ENCODE results near the gene FADS3. TPM values are rescaled to one million over a fixed set of nuclear protein-coding genes. Genes with fewer than 3 reads are reported as not detected.

The FADS3 gene
- total RNA-seq, 6 donors from 2014 or later, result 34.4 to 138 (median 106) TPM

- H3K36me3 ChIP-seq, result peaks cover 0 to 3% (median 0%) of the 10 kb centered on the region in 4 donors
- H3K9me3 ChIP-seq, result no peaks in the 10 kb centered on the region
- peaks cover 6 to 12% (median 9%) of the 10 kb centered on the region in 4 donors for H3K4me1 ChIP-seq
- no peak overlapping the region for H3K4me3 ChIP-seq
- no peaks in the 10 kb centered on the region for H3K27me3 ChIP-seq
- no peak for ATAC-seq (ENCODE audit: low FRiP score in 2 of 2)
- TF ChIP-seq EP300 (IDR thresholded peaks at IDR 0.05) (no peak), POLR2A (IDR thresholded peaks at IDR 0.05) (no peak), POLR2AphosphoS5 (IDR thresholded peaks at IDR 0.05) (no peak), CTCF (IDR thresholded peaks at IDR 0.05) (no peak)
- DNase-seq, result no peak
- 73 to 81% methylated on average over 9 to 16 of the region's 17 CpGs for WGBS, 2 donors
- H3K27ac ChIP-seq, result no peak overlapping the region
Measured at GRCh38 chr11:61911701-61912529, 20.6 kb upstream of the FADS3 start.

GRCh38 chr11:61911128-61911700 lies 19.9 kb upstream of the FADS3 start:
- 77 to 80% methylated on average over 4 to 7 of the region's 7 CpGs for WGBS, 2 donors
- Histone ChIP-seq H3K27ac (no peak overlapping the region), H3K4me1 (peaks cover 4 to 6% (median 5%) of the 10 kb centered on the region in 4 donors), H3K9me3 (no peaks in the 10 kb centered on the region), H3K27me3 (no peaks in the 10 kb centered on the region), H3K36me3 (peaks cover 0 to 10% (median 2%) of the 10 kb centered on the region in 4 donors), H3K4me3 (no peak overlapping the region)
- TF ChIP-seq CTCF (IDR thresholded peaks at IDR 0.05) (no peak), POLR2AphosphoS5 (IDR thresholded peaks at IDR 0.05) (no peak), POLR2A (IDR thresholded peaks at IDR 0.05) (no peak), EP300 (IDR thresholded peaks at IDR 0.05) (no peak)
- DNase-seq (no peak), ATAC-seq (ENCODE audit: low FRiP score in 2 of 2) (no peak)

GRCh38 chr11:61910187-61911127 lies 19.1 kb upstream of the FADS3 start:
- DNase-seq (no peak), ATAC-seq (ENCODE audit: low FRiP score in 2 of 2) (peak in 1 of 2 donors; percentile 15)
- H3K27me3 ChIP-seq, result no peaks in the 10 kb centered on the region
- no peak overlapping the region for H3K27ac ChIP-seq
- WGBS, 2 donors, result 92 to 96% methylated on average over 10 to 13 of the region's 13 CpGs
- H3K9me3 ChIP-seq, result no peaks in the 10 kb centered on the region
- TF ChIP-seq EP300 (IDR thresholded peaks at IDR 0.05) (no peak), POLR2AphosphoS5 (IDR thresholded peaks at IDR 0.05) (no peak), POLR2A (IDR thresholded peaks at IDR 0.05) (no peak), CTCF (IDR thresholded peaks at IDR 0.05) (no peak)
- H3K36me3 ChIP-seq, result peaks cover 0 to 15% (median 3%) of the 10 kb centered on the region in 4 donors
- H3K4me3 ChIP-seq, result no peak overlapping the region
- peaks cover 4 to 6% (median 5%) of the 10 kb centered on the region in 4 donors for H3K4me1 ChIP-seq

- Histone ChIP-seq H3K36me3 (peaks cover 0 to 20% (median 3%) of the 10 kb centered on the region in 4 donors), H3K9me3 (no peaks in the 10 kb centered on the region), H3K4me1 (peaks cover 4 to 6% (median 5%) of the 10 kb centered on the region in 4 donors), H3K27ac (peak overlapping the region in 2 of 4 donors; percentile 17 to 56), H3K27me3 (no peaks in the 10 kb centered on the region), H3K4me3 (no peak overlapping the region)
- TF ChIP-seq EP300 (IDR thresholded peaks at IDR 0.05) (no peak), POLR2AphosphoS5 (IDR thresholded peaks at IDR 0.05) (no peak), POLR2A (IDR thresholded peaks at IDR 0.05) (no peak), CTCF (IDR thresholded peaks at IDR 0.05) (no peak)
- ATAC-seq (ENCODE audit: low FRiP score in 2 of 2) (no peak), DNase-seq (no peak)
- 70 to 82% methylated on average over 8 to 10 of the region's 10 CpGs for WGBS, 2 donors
Measured at GRCh38 chr11:61908730-61909316, 17.5 kb upstream of the FADS3 start.

Data from upper lobe of left lung (tissue), 6 donors.